NK-92 treated with Interleukin-12 subunit alpha and Interleukin-12 subunit beta, amount 100 ng/mL, for 24 hours (cell line): ENCODE data around the gene SLC2A6.

Source experiments
- DNase-seq: peaks from one replicate; lab custom pipeline; 2025; lab: John Stamatoyannopoulos, UW

SLC2A6 gene

DNA sequence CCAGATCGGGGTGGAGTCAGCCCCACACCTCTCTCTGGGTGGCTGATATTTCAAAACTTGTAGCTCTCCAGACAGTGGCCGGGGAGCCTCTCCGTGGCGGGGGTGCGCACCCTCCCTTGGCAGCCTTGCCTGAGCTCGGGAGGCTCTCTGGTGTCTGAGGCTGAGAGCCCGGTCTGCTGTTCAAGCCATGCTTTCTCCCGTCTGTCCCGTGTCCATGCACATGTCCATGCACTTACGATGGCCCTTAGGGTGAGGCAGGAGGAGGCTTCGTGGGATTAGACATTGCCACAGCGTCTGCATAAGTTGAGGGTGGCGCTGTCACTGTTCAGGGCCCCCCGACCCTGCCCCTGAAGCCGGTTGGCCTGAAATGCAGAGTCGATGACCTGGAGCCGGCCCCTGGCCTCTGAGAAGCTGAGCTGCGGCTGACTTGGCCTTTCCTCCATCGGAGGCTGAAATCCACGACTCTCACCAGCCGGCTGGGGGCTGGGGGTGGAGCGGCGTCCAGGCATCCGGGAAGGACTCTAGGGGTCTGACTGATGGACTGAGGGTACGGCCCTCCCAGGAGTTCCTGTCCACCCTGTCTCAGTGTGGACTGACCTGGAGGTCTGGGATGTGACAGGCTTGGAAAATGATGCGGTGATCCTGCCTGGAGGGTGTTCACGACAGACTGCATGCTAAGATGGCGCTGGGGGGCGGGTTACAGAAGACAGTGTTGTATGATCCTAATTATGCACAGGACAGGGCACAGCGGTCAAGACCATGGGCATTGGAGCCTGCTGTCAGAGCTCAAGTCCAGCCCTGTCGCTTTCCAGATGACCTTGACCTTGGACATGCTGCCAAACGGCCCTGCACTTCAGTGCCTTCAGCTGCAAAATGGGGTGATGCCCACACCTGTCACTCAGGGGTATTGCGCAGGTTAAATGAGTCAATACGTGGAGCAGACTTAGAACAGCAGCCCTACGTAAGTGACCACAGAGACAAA is 18.3 kb upstream of the SLC2A6 start:
- no peak for DNase-seq

GRCh38 chr9:133495327-133496293 is 16.7 kb upstream of the SLC2A6 start:
- DNase-seq = no peak

GRCh38 chr9:133494636-133495326 is 15.9 kb upstream of the SLC2A6 start:
- no peak for DNase-seq

DNA sequence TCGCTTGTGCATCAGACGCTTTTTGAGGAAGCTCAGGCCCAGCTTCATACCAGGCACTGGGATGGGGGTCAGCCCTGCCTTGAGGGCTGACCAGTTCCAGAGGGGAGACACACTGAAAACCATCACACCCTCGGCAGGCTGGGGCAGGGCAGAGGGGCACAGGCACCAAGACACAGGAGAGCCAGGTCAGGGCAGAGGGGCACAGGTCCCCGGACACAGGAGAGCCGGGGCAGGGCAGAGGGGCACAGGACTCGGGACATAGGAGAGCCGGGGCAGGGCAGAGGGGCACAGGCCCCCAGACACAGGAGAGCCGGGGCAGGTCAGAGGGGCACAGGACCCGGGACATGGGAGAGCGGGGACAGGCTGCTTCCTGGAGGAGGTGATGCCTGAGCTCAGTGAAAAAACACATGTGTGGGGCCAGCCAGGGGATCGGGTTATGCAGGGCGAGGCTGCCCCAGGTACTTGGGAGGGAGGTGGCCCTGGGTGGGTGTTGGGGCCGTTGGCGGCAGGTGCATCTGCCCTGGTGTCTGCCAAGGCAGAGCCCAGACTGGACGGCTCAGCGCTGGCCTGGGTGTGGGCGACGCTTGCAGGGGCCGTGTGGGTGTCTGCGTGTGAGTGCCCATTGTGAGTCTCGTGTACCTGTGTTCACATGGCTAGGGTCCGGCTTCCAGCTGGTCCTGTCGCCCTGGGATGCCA is 15.1 kb upstream of the SLC2A6 start:
- DNase-seq = no peak

GRCh38 chr9:133493428-133493827 is 14.5 kb upstream of the SLC2A6 start:
- DNase-seq = no peak

GRCh38 chr9:133492061-133493021 is 13.4 kb upstream of the SLC2A6 start:
- DNase-seq = no peak

GRCh38 chr9:133491656-133491925 is 12.7 kb upstream of the SLC2A6 start:
- DNase-seq = no peak

- DNase-seq = no peak
Observed at GRCh38 chr9:133490865-133491655, 12.2 kb upstream of the SLC2A6 start.

DNA sequence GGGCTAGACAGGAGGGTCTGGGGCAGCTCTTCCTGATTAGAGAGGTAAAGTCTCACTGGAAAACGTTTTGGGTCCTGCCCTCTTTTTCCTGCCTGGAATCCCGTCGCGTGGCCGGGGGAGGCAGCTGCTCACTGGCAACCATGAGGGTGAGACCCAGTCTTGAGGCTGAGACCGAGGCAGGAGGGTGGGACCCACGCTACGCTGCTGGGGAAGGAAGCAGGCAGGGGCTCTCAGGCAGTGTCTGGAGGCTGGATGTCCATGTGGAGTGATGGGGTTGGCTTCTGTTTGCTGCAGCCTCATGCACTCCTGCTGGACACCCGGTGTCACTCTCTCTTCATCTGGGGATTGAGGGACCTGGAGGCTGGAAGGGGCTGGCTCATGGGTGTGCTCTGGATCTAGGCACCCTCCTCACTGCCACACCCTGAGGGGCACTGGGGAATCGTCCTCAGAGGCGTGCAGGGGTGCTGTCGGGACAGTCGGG is 11.3 kb upstream of the SLC2A6 start:
- no peak for DNase-seq

DNA sequence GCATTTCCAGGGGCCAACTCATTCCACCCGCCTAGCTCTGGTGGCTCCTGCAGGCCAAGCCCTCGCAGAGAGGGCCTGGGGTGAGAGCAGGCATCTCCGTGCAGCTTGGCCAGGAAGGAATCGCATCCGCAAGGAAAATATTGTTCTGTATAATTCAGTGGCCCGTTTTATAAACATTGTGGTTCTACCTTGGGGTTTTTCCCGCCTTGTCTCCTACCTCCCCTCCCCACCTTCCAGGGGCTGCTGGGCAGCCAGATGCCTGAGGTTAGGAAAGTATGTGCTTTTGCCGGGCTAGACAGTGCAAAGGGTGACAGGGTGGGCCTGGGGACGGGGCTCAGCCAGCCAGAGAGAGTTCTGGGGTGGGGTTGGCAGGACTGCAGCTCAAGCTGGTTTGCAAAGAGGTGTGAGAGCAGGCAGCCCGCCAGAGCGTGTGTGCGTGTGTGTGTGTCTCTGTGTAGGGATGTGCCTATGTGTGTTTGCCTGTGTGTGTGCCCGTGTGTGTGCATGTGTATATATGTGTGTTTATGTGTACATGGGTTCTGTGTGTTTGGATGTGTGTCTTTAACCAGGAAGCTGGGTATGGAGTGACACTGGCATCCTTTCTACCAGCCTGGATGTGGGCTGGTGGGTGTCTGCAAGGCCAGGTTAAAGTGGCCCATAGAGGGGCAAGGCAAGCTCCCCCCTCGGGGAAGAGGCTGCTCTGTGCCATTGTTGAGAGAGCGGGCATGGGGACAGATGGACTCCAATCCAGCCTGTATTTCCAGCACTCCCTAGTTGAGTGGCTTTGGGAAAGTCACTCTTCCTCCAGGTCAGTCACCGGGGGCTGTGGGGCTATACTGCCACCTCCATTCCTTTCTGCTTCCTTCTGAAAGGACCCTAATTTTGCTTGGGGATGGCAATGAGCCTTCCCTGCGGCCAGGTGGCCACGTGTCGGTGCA is 10.6 kb upstream of the SLC2A6 start:
- no peak for DNase-seq

DNA sequence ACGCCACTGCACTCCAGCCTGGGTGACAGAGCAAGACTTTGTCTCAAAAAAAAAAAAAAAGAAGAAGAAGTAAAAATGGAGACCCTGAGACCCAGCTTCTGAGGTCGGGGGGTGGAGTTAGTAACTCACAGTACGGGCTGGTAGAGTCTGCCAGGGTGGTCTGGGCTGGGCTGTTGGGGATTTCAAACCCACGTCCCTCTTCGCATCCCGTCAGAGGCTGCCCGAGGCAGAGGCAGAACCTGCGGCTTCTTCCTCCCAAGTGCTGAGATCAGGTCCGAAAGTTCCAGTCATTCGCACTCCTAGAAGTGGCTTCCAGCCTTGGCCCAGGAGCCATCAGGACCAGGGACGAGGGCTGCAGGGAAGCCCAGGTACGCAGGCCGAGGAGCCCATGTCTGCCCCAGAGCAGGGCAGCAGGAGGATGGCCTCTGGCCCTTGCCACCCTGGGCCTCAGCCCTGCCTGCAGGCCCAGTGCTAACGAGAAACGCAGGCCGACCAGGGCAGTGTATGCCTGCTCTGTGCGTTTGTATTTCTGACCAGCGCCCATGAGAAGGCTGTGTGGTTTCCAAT is 9.9 kb upstream of the SLC2A6 start:
- no peak for DNase-seq

GRCh38 chr9:133487331-133487725 is 8.4 kb upstream of the SLC2A6 start:
- DNase-seq = no peak

DNA sequence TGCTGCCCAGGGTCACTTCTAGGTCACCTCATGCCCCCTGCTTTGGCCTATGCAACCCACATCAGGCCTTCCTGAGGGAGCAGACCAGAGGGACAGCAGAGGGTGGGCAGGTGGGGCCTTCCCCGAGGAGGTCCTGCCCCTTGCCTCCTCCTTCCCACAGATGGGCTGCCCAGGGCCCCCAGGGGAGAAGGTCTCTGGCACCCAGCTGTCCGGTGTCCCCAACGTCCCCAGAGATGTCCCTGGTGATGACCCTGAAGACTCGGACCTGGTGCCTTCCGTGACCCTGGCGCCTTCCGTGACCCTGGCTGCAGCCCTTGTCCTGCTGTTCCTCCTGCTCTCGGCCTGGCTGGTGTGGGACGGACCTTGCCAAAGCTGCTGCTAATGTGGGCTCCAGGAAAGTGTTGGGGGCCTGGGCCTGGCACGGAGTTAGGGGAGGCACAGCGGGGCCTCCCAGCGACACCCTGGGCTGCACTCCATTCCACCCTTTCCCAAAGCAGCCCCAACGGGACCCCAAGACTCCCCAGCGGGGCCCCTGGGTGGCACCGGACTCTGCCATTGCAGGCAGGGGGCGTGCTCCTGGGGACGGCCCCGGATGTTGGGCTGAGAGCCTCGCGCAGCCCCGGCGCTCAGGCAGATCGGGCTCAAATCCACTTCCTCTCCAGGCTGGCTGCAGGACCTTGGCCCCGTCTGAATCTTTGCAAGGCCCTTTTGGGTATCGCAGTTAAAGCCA is 6.8 kb upstream of the SLC2A6 start:
- no peak for DNase-seq

GRCh38 chr9:133484671-133485437 is 6.0 kb upstream of the SLC2A6 start:
- no peak for DNase-seq

- no peak for DNase-seq
Observed at GRCh38 chr9:133483611-133484010, 4.7 kb upstream of the SLC2A6 start.

DNA sequence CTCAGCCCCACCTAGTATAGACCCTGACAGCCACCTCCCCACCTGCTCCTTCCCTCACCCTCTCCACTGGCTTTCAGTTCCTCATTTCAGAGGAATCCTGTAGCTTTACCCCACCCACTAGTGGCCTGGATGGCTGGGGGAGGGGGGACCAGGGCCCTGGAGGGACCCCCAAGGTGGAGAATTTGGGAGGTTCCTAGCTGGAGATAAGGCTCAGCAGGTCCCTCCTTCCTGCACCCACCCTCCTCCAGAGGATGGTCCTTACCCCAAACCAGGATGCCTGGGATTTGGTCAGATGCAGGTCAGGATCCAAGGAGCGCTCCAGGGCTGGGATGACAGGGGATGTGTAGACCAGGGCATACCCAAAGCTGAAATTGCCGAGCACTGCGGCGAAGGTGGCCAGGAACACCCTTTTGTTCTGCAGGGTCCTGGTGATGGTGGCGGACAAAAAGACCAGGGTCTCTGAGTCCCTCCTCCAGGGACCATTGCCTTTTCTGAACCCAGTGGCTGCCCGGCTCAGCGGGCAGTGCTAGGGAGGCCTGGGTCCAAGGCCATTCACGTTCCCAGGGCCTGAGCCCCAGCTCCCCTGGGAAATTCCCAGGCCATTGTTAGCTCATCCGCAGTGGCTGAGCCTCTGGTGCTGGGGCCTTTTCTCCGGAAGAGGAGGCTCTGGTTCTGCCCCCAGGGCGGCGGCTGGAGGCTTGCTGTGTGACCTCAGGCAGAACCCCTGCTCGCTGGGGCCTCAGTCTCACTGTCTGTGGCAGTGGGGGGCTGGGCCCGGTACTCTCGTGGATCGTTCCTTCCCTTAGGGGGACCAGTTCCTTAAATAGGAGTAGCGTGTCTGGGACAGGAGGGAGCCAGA is 678 bp downstream of the SLC2A6 start:
- DNase-seq = no peak
